ENCODE data around the gene CCL22. TPM values are rescaled to one million over a fixed set of nuclear protein-coding genes. Genes with fewer than 3 reads are reported as not detected.

CCL22 gene
- total and polyA plus RNA-seq, 2 of the 4 experiments (the other 2 are of a cell fraction) = not detected

- peaks cover 20% of the 10 kb centered on the region for H3K27me3 ChIP-seq (ENCODE audit: control insufficient read depth, insufficient read depth, low read length)
- peak overlapping the region; percentile 81 for H4K91ac ChIP-seq (ENCODE audit: insufficient read depth, low read depth, low read length)
- ATAC-seq (ENCODE audit: low read depth) = peak; percentile 61
- ChIA-PET CTCF (interaction anchor here (0.6 to 1.2 kb wide), 3 partner anchors 100 to 174 kb away, joined by 3 to 5 read pairs (median 4); partner anchors contain the start of genes PSME3IP1 and RSPRY1), POLR2A (ENCODE audit: unreplicated experiment) (no interaction called here)
- intact Hi-C loops (cut with micrococcal nuclease) (no loop called here), dilution Hi-C loops (cut with HindIII; ENCODE audit: low sequenced_read_pairs, unreplicated experiment) (no loop called here), in situ Hi-C loops (cut with MboI; ENCODE audit: low sequenced_read_pairs) (no loop called here)
- peaks cover 7% of the 10 kb centered on the region for H3K4me1 ChIP-seq (ENCODE audit: control insufficient read depth, insufficient read depth, low read length)
- H4K20me1 ChIP-seq (ENCODE audit: insufficient read depth, low read length) = no peaks in the 10 kb centered on the region
- peak overlapping the region; percentile 84 for H3K4ac ChIP-seq (ENCODE audit: low read depth, low read length)
- no peaks in the 10 kb centered on the region for H3K9me3 ChIP-seq (ENCODE audit: control insufficient read depth, insufficient read depth, low read length)
- no peak overlapping the region for H3K4me2 ChIP-seq (ENCODE audit: low read depth, low read length)
- H3K36me3 ChIP-seq (ENCODE audit: control insufficient read depth, insufficient read depth, low read length) = no peaks in the 10 kb centered on the region
- peak overlapping the region; percentile 31; the same call in 1 of the 2 replicates for H3K23ac ChIP-seq (ENCODE audit: low read depth, low read length)
- BruUV-seq (replicated peaks) = no TSS peak
- H3K18ac ChIP-seq (ENCODE audit: low read depth, low read length) = no peak overlapping the region
- H2AK9ac ChIP-seq (replicated peaks; ENCODE audit: low read depth, low read length, poor library complexity) = peak overlapping the region; percentile 39
- TF ChIP-seq CTCF (conservative IDR thresholded peaks at IDR 0.05; ENCODE audit: low read depth, low read length) = no peak
- TF ChIP-seq CEBPB (IDR thresholded peaks at IDR 0.05; ENCODE audit: low read depth, low read length) = peak; percentile 87
- no peak for TF ChIP-seq SMC3 (IDR thresholded peaks at IDR 0.05; ENCODE audit: low read depth, low read length)
- TF ChIP-seq BHLHE40 (IDR thresholded peaks at IDR 0.05; ENCODE audit: low read depth, low read length) = no peak
- TF ChIP-seq FOS (IDR thresholded peaks at IDR 0.05; ENCODE audit: low read depth, low read length) = peak; percentile 53
- peak overlapping the region; percentile 49; the same call in 1 of the 3 replicates for H2BK15ac ChIP-seq (ENCODE audit: low read depth, low read length)
- H2AK5ac ChIP-seq (ENCODE audit: low read depth, low read length) = peak overlapping the region; percentile 87
- peak overlapping the region; percentile 92 for H2BK20ac ChIP-seq (ENCODE audit: low read depth, low read length)
- no peak overlapping the region for H3K9ac ChIP-seq (ENCODE audit: low read depth, low read length)
- peak overlapping the region; percentile 3 for H2AFZ ChIP-seq (replicated peaks; ENCODE audit: low read length, poor library complexity)
- no peak overlapping the region for H2BK5ac ChIP-seq (ENCODE audit: low read depth, low read length, poor library complexity, severe bottlenecking)
- H3K79me1 ChIP-seq (ENCODE audit: low read depth in 1 of 2, low read length in 2 of 2) = no peaks in the 10 kb centered on the region
- no peak overlapping the region for H3K4me3 ChIP-seq (ENCODE audit: insufficient read depth, low read depth, low read length)
- H3K56ac ChIP-seq (ENCODE audit: extremely low read depth, insufficient read depth, low read length) = no peak overlapping the region
- H4K8ac ChIP-seq (ENCODE audit: low read depth in 2 of 2, low read length in 2 of 2) = peak overlapping the region in 1 of 2 experiments; percentile 74; a peak in 2 of 4 replicates
- peak overlapping the region; percentile 65 for H3K14ac ChIP-seq (replicated peaks; ENCODE audit: low read depth, low read length)
- DNase-seq = peak; percentile 89
- H2BK120ac ChIP-seq (ENCODE audit: low read depth, low read length) = peak overlapping the region; percentile 88
- no peak overlapping the region for H3K27ac ChIP-seq (ENCODE audit: insufficient read depth, low read length)
- WGBS, 2 experiments (ENCODE audit: extremely low coverage in 2 of 2, insufficient read length in 1 of 2) = no CpG with 5 or more reads among the region's 3 CpGs
- H3K9me1 ChIP-seq (ENCODE audit: insufficient read depth, low read length) = peaks cover 7% of the 10 kb centered on the region
- no peak overlapping the region for H4K5ac ChIP-seq (ENCODE audit: low read depth, low read length)
These were observed 42.1 kb upstream of the CCL22 start for GRCh38 chr16:57316390-57317017.

Data from IMR-90 (cell line).